Measurements from ENCODE around the gene CUBN.

The CUBN gene

DNA sequence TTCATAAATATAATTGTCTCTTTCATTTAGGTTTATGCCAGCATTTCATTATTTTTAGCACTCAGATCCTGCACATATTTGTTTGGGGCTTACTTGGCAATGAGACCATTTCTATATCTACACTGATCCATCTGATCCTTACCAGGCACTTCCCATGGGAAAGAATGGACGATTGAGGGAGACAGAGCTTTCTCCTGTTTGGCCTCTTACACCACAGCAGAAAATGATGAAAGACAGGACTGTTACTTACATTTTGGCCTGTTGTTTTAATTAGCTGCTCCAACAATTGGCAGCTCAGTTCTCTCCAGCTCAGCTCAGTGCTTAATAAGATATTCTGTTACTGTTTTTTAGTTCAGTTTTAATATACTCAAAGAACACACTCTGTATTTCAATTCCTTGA, 234.8 kb downstream of the CUBN start:
- in situ Hi-C loops (cut with MboI; ENCODE audit: low sequenced_read_pairs), result no loop called here

DNA sequence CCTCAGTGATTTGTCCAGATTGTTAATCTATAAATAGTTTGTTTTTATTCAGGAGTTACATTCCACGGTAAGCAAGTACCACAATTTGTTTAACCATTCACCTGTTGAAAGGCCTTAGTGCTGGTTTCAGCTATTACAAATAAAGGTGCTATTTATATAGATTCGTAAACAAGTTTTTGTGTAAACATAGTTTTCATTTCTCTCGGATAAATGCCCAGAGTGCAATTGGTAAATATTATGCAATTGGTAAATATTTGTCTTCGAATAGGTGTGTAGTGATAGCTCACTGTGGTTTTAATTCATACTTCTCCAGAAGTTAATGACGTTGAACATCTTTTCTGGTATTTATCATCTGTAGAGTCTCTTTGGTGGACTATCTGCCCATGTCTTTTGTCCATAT, 235.9 kb downstream of the CUBN start:
- in situ Hi-C loops (cut with MboI; ENCODE audit: low sequenced_read_pairs), result no loop called here

DNA sequence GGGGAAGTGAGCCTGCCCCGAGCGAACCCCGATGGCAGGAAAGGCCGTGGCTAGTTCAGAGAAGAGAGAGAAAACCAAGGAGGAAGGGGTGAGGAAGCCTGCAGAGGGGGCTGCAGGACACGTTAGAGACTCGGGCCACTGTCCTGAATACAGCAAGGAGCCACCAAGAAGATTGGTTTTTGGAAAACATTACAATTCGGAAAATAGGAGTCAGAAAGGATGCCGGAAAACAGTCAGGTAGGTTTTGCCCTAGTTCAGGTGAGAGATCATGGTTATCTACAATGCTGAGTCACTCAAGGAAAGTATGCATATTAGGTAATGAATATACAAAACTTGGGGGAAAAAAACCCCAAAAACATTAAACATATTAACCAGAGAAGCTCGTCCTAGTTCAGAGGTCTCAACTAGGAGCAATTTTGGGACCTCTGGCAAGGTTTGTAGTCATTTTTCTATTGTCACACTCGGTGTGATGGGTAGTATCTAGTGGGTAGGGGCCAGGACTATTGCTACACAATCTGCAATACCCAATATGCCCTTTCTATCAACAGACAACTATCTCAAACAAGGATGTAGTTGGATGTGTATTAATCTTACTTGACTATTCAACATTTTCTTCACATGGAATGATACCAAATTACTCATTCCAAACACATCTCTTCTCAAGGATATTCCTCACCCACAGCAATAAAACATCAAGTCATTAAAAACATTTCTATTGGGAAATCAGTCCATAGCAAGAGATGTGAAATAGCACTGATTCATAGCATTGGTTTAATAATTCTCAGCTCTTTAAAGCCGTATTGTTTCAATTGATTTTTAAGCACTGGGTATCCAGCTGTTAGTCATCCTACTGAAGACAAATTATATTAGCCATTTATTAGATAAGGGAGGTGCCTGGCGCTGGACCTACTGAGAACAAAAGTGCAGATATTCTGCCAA, 238.0 kb downstream of the CUBN start:
- in situ Hi-C loops (cut with MboI; ENCODE audit: low sequenced_read_pairs), result no loop called here

DNA sequence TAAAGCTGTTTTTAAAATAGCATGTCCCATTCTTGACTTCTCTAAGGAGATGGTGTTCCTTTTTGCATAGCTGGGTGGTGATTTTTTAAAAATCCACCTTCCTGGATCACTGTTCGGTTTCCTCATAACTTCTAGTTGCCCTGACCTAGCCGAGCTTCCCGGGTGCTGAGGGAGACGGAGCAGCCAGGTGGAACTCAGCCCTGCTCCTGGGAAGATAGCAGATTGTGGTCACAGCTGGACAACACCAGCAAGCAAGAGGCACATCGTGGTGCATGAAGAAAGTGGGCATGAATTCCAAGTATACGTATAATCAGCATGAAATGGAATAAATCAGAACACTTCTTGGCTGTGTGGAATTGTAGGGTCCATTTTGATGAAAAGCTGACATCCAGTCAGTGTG, 238.9 kb downstream of the CUBN start:
- in situ Hi-C loops (cut with MboI; ENCODE audit: low sequenced_read_pairs), result no loop called here

DNA sequence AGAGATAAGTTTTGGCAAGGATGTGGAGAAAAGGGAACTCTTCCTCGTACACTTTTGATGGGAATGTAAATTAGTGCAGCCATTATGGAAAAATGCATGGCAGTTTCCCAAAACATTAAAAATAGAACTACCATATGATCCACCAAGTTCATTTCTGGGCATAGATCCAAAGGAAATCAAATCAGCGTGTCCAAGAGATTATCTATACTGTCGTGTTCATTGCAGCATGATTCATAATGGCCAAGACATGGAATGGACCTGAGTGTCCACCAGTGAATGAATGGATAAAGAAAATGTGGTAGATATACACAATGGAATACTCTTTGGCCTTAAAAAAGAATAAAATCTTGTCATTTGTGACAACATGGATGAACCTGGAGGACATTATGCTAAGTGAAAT, 242.0 kb downstream of the CUBN start:
- in situ Hi-C loops (cut with MboI; ENCODE audit: low sequenced_read_pairs), result no loop called here

DNA sequence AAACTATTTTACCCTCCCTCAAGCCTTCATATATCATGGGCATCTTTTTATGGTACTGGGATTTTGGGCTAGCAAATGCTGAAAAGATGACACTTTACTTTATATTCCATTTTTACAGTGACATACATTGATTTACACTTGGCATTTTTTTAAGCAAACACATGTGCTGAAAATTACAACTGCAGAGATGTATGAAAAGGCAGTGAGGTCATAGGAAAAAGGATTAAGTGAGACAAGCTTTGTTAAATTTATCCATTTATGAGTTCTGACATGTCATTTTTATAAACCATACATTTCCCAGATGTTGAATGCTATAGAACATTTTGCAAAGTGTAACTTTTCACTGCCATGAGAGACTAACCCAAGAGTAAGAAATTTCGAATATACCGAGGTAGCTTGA, 243.6 kb downstream of the CUBN start:
- in situ Hi-C loops (cut with MboI; ENCODE audit: low sequenced_read_pairs), result no loop called here

DNA sequence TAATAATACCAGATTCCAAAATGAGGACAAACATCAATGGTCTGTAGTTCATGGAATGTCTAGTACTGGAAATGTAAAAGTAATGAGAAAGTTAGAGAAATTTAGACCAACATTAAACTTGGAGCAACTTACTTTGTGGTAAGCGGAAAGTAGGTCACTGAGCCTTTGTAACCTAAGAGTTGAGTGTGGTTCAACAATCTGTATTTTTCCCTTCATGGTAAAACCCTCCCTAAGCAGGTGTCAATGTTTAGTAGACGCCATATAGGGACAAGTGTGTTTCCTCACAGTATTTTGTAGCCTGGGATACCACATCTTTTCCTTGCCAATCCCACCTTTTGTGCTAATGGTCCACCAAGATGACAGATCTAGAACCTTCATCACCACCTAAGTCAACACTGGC, 245.1 kb downstream of the CUBN start:
- in situ Hi-C loops (cut with MboI; ENCODE audit: low sequenced_read_pairs), result no loop called here

DNA sequence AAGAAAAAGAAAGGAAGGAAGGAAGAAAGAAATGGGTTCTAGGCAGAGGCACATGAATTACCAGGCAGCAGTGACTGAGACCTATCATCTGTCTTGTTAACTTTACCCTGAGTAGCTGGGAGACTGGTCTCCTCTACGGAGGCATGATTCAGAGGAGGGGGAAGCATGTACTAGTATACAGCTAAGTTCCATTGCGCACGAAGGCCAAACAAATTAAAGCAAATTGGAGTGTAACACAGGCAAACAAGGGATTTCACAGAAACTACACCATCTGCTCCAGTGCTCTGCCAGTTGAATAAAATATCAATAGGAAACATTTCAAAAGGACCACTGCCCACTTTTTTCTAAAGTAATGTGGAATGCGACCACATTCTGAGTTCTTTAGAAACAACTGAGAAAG, 246.5 kb downstream of the CUBN start:
- in situ Hi-C loops (cut with MboI; ENCODE audit: low sequenced_read_pairs), result no loop called here

DNA sequence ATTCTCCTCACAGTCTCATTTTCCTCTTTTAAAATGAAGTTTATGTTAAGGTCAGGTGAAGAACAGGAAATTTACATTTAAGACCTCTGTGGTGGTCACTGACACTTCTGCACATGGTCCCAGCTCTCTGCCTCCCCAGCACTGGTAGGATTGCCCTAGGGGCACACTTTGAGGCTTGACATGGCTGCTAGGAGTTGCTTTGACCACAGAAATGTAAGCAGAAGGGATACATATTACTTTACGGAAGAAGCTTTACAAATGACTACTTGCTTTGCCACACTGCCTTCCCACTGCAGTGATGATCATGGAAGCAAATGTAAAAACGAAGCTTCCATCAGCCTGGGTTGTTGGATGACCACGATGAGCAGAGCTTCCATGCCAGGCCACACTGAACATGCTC, 259.3 kb downstream of the CUBN start:
- in situ Hi-C loops (cut with MboI; ENCODE audit: low sequenced_read_pairs), result no loop called here

DNA sequence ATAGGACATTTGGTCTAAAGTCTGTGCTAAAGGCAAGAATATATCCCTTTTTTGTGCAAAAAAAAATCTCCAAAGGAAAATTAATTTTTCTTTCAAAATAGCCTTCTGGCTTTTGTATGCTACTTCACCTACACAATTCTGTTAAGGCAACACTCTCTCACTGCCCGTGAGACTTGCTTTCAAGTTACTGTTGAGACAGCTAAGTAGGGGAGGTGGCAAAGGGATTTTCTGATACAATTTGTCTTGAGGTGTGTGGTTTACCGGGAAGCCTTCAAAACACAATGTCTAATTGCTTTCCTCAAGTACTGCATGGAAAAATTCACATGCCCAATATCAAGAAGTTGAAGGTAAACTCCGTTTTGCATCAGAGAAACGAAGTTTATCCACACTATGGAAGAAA, 261.6 kb downstream of the CUBN start:
- in situ Hi-C loops (cut with MboI; ENCODE audit: low sequenced_read_pairs), result no loop called here

DNA sequence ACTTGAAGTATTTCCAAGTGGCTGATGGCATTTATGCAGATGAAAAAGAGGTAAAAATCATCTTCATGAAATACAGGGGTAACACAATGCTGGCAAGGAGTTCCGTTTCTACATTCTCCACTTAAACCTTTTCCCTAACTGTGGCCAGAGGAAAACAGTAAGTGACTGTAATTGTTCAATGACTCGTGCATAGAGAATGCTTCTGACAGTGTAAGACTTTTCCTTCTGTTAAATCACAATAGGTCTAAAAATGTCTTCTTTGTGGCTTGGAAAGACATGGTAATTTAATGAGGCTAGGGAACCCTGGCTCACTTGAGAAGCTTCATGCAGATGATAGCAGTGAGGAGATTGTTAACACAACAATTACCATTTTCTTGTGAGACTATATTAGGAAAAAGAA, 262.1 kb downstream of the CUBN start:
- in situ Hi-C loops (cut with MboI; ENCODE audit: low sequenced_read_pairs), result no loop called here

DNA sequence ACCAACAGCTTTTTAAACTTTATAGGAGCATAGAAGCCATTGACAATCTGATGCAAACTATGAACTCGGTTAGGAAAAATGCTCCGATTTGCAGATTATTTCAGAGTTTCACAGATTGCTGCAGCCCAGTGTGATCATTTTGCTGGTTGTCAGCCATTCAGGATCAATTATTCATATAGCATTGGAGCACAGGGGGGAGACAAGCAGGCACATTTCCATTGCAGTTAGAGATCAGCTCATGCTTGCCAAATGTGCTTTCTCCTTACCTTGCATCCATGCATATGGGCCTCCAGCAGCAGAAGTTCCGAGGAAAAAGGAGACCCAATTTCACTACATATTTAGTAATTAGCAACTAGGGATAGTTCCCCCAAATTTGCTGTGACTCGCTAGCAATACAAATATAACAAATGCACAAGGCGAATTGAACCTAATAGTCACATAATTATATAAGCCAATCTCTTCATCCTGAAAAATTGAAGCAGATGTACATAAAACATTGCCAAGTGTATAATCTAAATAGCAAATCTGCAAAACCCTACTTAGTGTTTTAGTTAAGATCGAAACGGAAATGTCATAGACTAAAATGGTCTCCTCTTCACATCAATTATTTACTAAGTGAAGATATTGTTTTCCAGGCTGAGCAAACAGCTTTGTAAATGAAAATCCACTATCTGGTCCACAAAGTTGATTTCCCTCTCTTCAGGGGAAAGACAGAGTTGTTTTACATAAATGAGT, 262.9 kb downstream of the CUBN start:
- in situ Hi-C loops (cut with MboI; ENCODE audit: low sequenced_read_pairs), result no loop called here

DNA sequence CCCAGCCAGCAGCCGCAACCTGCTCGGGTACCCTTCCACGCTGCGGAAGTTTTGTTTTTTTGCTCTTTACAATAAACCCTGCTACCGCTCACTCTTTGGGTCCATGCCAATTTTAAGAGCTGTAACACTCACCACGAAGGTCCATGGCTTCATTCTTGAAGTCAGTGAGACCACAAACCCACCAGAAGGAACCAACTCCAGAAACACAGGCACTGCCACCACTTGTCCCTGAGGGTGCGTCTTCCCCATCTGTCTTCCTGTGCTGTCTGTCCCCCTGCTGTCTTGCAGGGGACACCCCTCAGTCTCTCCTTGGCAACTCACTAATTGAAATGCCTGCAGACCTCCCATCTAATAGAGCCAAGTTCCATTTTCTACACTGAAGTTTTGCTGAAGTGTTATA, 263.8 kb downstream of the CUBN start:
- in situ Hi-C loops (cut with MboI; ENCODE audit: low sequenced_read_pairs), result no loop called here

DNA sequence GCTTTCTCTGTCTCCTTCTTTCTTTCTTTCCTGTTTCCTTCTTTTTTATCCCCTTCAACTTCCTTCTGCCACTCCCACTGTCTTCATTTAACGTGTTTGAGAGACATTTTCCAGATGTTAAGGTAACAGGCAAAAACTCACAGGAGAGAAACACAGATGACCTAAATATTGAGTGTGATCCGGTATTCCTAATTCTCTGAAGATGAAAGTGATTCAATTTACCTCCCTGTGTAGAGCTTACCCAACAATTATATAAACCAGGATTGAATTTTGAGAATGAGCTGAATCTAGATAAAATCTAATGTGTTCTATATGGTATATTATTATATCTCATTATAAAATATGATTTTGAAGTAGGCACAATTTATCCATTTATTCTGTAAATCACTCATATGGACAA, 265.8 kb downstream of the CUBN start:
- in situ Hi-C loops (cut with MboI; ENCODE audit: low sequenced_read_pairs), result no loop called here

DNA sequence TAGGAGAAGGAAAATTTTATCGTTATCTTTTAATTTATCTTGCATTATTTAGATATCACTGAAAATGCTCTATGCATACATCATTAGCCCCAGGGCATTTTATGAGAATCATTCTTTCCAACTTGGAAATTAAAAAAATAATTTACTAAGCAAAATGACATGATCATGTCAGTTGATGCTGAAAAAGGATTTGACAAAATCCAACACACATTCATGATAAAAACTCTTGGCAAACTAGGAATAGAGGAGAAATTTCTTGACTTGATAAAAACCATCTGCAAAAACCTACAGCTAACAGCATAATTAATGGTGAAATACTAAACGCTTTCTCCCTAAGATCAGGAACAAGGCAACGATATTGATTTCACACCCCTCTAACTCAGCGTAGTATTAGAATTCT, 272.2 kb downstream of the CUBN start:
- in situ Hi-C loops (cut with MboI; ENCODE audit: low sequenced_read_pairs), result no loop called here

DNA sequence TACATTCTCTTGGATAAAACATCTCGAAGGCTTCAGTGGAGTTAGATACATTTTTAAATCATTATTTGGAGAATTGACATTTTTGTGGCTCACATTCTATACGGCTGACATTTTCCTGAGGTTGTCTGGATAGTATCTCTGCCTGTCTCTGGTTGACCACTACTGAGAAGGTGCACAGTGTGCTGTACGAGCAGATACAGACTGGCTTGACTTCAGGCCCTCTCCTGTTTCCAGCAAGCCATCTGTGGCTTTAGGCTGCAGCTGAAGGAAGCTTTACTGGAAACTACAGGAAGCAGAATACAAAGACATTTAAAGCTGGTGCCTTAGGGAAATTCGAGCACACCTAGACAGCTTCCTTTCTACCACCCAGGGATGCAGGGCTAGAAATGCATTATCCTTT, 273.0 kb downstream of the CUBN start:
- in situ Hi-C loops (cut with MboI; ENCODE audit: low sequenced_read_pairs), result no loop called here

DNA sequence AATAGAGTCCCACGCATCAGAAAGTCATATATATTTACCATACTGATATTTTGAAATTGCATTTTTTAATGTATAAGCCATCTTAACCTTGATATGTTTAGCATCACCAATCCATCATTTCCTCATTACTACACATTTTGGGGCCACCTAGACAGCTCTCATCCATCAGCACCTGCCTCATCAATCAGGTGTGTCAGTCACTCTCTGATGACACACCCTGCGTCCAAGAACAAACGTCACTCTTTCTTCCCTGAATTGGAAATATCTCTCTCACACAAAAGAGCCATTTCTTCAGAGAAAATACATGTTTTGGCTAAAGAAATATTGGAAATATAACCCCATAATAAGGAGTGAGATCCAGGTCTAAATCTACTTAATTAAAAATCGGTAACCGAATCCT, 273.5 kb downstream of the CUBN start:
- in situ Hi-C loops (cut with MboI; ENCODE audit: low sequenced_read_pairs), result no loop called here

DNA sequence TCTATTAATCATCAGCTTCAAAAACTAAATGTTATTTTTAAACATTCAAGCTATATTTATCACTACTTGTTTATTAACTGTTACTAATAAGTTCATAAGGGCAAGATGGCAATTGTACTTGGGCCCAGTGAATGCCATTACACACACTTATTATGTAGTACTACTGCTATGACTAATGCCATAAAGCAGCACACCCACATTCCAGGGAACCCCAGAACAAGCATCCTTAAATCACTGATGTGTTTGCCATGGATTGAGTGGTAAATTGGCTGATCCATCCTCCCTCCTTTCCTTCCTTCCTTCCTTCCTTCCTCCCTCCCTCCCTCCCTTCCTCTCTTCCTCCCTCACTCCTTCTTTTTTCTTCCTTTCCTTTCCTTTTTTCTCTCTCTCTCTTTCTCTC, 275.0 kb downstream of the CUBN start:
- in situ Hi-C loops (cut with MboI; ENCODE audit: low sequenced_read_pairs), result no loop called here

DNA sequence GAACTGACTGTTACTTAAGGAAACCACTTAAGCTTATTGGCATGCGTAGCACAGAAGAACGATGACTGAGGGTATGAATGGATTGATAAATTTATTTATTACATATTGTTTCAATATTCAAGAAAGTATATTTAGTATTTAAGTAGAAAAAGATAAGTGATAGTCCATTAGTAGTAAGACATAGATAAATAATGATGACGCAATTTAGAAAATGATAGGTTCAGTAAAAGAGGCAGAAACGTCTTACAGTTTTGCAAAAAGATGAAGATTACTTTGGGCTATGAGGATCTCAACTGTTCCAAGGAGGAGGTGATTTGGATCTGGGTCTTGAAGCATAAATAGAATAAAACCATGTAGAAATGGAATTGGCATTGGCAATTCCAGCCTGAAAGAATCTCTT, 275.8 kb downstream of the CUBN start:
- in situ Hi-C loops (cut with MboI; ENCODE audit: low sequenced_read_pairs), result no loop called here

DNA sequence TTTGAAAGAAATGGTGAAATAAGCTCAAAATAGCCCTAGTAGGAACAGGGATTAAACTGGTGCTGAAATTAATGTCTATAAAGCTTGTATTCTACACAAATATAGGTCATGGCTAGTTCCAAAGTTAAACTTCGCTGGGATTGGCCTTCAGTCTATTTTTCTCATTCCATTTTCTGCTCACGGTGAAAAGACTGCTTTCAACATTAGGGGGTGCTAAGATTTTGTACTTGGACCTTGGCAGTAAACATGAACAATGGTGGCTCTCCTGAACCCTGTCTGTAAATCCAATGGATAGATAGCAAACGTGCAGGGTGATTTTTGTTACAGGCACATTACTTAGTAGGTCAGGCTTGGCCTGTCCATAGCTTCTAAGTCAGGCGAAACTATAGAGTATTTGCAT, 276.4 kb downstream of the CUBN start:
- in situ Hi-C loops (cut with MboI; ENCODE audit: low sequenced_read_pairs), result no loop called here

DNA sequence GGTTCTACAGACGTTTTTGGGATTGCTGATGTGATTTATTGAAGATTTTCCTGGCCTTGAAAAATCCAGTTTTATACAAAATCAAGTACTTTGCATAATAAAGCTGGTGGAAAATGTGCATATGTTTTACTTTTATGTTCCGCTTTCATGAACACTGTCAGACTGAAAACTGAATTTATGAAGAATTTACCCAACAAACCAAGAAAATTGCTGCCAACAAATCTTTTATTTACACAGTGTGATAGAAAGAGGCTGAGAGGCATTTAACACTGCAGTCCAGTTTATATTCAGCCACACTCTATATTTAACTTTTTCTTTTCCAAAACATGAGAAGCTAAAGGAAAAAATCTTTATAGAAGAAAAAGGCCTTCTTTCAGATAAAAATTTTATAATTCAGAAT, 277.0 kb downstream of the CUBN start:
- in situ Hi-C loops (cut with MboI; ENCODE audit: low sequenced_read_pairs), result no loop called here

DNA sequence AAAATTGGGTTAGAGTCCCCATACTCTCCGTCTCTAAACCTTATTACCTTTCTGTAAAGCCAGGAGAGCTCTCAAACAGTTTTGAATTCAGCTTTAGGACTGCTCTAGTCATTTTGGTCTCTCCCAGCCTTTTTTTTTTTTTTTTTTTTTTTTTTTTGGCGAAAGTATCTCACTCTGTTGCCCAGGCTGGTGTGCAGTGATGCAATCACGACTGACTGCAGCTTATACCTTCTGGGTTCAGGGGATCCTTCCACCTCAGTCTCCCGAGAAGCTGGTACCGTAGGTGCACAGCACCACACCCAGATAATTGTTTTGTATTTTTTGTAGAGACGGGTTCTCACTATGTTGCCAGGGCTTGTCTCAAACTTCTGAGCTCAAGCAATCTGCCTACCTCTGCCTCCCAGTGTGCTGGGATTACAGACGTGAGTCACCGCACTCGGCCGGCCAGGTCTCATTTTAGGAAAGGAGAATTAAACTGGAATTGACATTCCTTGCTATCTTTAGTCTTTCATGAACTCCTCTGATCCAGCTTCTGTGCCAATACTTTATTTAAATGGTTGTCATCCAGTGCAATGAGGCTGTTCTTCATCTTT, 281.0 kb downstream of the CUBN start:
- in situ Hi-C loops (cut with MboI; ENCODE audit: low sequenced_read_pairs), result loop anchor here (5.0 to 25.0 kb wide), 2 partner anchors 404 to 589 kb away; no protein-coding TSS in a partner anchor
